Transverse colon (tissue), 4 donors: ENCODE results near the gene LZTFL1. TPM values are rescaled to one million over a fixed set of nuclear protein-coding genes. Genes with fewer than 3 reads are reported as not detected.

Experiments used
- DNase-seq: peaks from one replicate; pipeline ENCODE4 v3.0.0-alpha.2; 2019
- H3K27ac ChIP-seq, 4 donors: fragments of 200-600 bp; sonication (generic); 2 replicates each; pipeline ENCODE4 v1.5.1; 2016 to 2018; ENCODE audit warnings: inconsistent platforms in 4 of 4
- H3K27me3 ChIP-seq: fragments of 200-600 bp; sonication (generic); 2 replicates; pipeline ENCODE4 v1.5.1; 2017; ENCODE audit warnings: inconsistent platforms
- H3K36me3 ChIP-seq, 4 donors: fragments of 200-600 bp; sonication (generic); 2 replicates each; pipeline ENCODE4 v1.5.1; 2017 to 2019; ENCODE audit warnings: inconsistent platforms in 4 of 4
- H3K4me1 ChIP-seq, 4 donors: fragments of 200-600 bp; sonication (generic); 2 replicates each; pipeline ENCODE4 v1.5.1; 2017 to 2020; ENCODE audit warnings: inconsistent platforms in 4 of 4
- H3K4me3 ChIP-seq, 4 donors: fragments of 200-600 bp; sonication (generic); 1 replicate in 1 of 4; 2 replicates in 3 of 4; pipeline versions ENCODE4 v1.5.1 to v1.6.1; 2017 to 2019; ENCODE audit warnings: inconsistent platforms in 4 of 4
- H3K9me3 ChIP-seq, 2 donors: fragments of 200-600 bp; sonication (generic); 2 replicates each; pipeline ENCODE4 v1.5.1; 2017 to 2019; ENCODE audit warnings: inconsistent platforms in 2 of 2
- CTCF ChIP-seq, 5 experiments: fragments of 200-600 bp in 3 of 5; fragments of 450-650 bp in 2 of 5; sonication (generic) in 3 of 5; IDR thresholded peaks; 1 replicate in 2 of 5; 2 replicates in 3 of 5; pipeline ENCODE4 v1.5.1; 2016 to 2017; ENCODE audit warnings: antibody characterized with exemption in 5 of 5, inconsistent platforms in 3 of 5, mild to moderate bottlenecking in 2 of 5, moderate library complexity in 1 of 5
- EP300 ChIP-seq: sonication (generic); formaldehyde crosslinking; IDR thresholded peaks from one replicate; pipeline ENCODE4 v1.6.1; 2017; ENCODE audit warnings: antibody characterized with exemption, low read depth
- POLR2A ChIP-seq: fragments of 450-650 bp; IDR thresholded peaks from one replicate; pipeline ENCODE4 v1.6.1; 2016; ENCODE audit warnings: antibody characterized with exemption, mild to moderate bottlenecking, moderate library complexity
- POLR2AphosphoS5 ChIP-seq, 3 donors: sonication (generic); formaldehyde crosslinking; IDR thresholded peaks; one replicate each; pipeline ENCODE4 v1.6.1; 2016; ENCODE audit warnings: antibody characterized with exemption in 3 of 3
- WGBS, 2 donors: methylation state at CpG; one replicate each; pipeline ENCODE4 v1.1.5; 2018; ENCODE audit warnings: low coverage in 1 of 2; 5-methylcytosine and 5-hydroxymethylcytosine counted together
- in situ Hi-C, 4 donors: fragments of 200-750 bp; cut with MboI; loops; one replicate each; pipeline versions ENCODE4 v1.15.0 to v1.15.1; 2017; ENCODE audit warnings: low sequenced_read_pairs in 3 of 4, low pct_ligation_motif_present in 1 of 4, low pct_unique_long_range_greater_than_20kb in 1 of 4
- intact Hi-C: fragments of 100-400 bp; cut with DNase I; formaldehyde crosslinking; loops from one replicate; pipeline ENCODE4 v1.15.1; 2023; ENCODE audit warnings: low total_unique reads
- total RNA-seq, 4 donors: library from RNA; depleted of rRNA; stranded (reverse); fragments of >200 nt; gene quantifications; one replicate each; pipeline ENCODE4 v1.1.0, GENCODE V29; 2016

Gene LZTFL1
- total RNA-seq, 4 donors from 2014 or later, result 3.7 to 10.3 (median 7.8) TPM

- TF ChIP-seq CTCF (IDR thresholded peaks at IDR 0.05) (no peak), POLR2A (no peak), POLR2AphosphoS5 (IDR thresholded peaks at IDR 0.05) (no peak), EP300 (no peak)
- intact Hi-C loops, result no loop called here
- no peaks in the 10 kb centered on the region for H3K27me3 ChIP-seq
- peaks cover 0 to 3% (median 0%) of the 10 kb centered on the region in 4 donors for H3K4me1 ChIP-seq
- no peak for DNase-seq
- H3K4me3 ChIP-seq, result no peak overlapping the region
- in situ Hi-C loops, result no loop called here
- 92% methylated on average over 5 of the region's 5 CpGs; no CpG with 5 or more reads in 1 of the 2 donors for WGBS, 2 donors
- H3K36me3 ChIP-seq, result no peaks in the 10 kb centered on the region
- no peak overlapping the region for H3K27ac ChIP-seq
- no peaks in the 10 kb centered on the region for H3K9me3 ChIP-seq
Observed at GRCh38 chr3:45781271-45781670, 60.6 kb downstream of the LZTFL1 start.

GRCh38 chr3:45779746-45780735, 61.9 kb downstream of the LZTFL1 start:
- no peak overlapping the region for H3K4me3 ChIP-seq
- 84% methylated on average over 35 of the region's 35 CpGs; no CpG with 5 or more reads in 1 of the 2 donors for WGBS, 2 donors
- no peak overlapping the region for H3K27ac ChIP-seq
- no peak for DNase-seq
- H3K9me3 ChIP-seq, result no peaks in the 10 kb centered on the region
- peaks cover 0 to 9% (median 0%) of the 10 kb centered on the region in 4 donors for H3K4me1 ChIP-seq
- in situ Hi-C loops (no loop called here), intact Hi-C loops (no loop called here)
- TF ChIP-seq POLR2A, result no peak
- TF ChIP-seq POLR2AphosphoS5 (IDR thresholded peaks at IDR 0.05), result no peak
- TF ChIP-seq EP300, result no peak
- TF ChIP-seq CTCF (IDR thresholded peaks at IDR 0.05), result no peak
- H3K36me3 ChIP-seq, result no peaks in the 10 kb centered on the region
- H3K27me3 ChIP-seq, result no peaks in the 10 kb centered on the region

DNA sequence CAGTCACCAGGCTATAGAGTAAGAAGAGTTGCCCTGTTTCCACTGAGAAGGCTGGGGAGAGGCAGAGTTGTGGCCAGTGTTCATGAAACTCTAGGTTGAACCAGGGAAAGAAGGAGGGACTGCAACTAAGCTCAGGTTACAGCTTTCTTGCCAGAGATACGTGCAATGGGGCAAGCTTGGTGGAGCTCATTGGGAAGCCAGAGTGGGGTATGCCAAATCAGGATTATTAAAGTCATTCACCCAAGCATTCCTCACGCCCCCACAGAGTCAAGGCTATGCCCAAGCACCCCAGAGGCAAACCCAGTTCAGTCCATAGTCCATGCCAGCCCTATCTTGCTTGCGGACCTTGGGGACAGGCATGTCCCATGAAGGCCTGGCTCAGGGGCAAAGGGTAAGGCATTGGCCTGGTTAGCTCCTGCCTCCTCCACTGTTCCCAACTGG, 63.1 kb downstream of the LZTFL1 start:
- in situ Hi-C loops, result no loop called here
- TF ChIP-seq POLR2A (no peak), EP300 (no peak), CTCF (IDR thresholded peaks at IDR 0.05) (no peak), POLR2AphosphoS5 (IDR thresholded peaks at IDR 0.05) (no peak)
- Histone ChIP-seq H3K4me3 (no peak overlapping the region), H3K27me3 (no peaks in the 10 kb centered on the region), H3K27ac (no peak overlapping the region), H3K9me3 (no peaks in the 10 kb centered on the region), H3K4me1 (peaks cover 0 to 21% (median 4%) of the 10 kb centered on the region in 4 donors), H3K36me3 (no peaks in the 10 kb centered on the region)
- WGBS, 2 donors, result 80% methylated on average over 3 of the region's 3 CpGs; no CpG with 5 or more reads in 1 of the 2 donors
- intact Hi-C loops, result no loop called here
- DNase-seq, result no peak

- H3K27me3 ChIP-seq, result no peaks in the 10 kb centered on the region
Observed at GRCh38 chr3:45777746-45778386, 64.1 kb downstream of the LZTFL1 start.

More at GRCh38 chr3:45777746-45778386, 64.1 kb downstream of the LZTFL1 start:
- WGBS, 2 donors, result 88 to 100% methylated on average over 1 to 11 of the region's 11 CpGs
- Histone ChIP-seq H3K4me1 (peaks cover 5 to 29% (median 7%) of the 10 kb centered on the region in 4 donors), H3K36me3 (no peaks in the 10 kb centered on the region), H3K9me3 (no peaks in the 10 kb centered on the region), H3K4me3 (no peak overlapping the region), H3K27ac (no peak overlapping the region)
- intact Hi-C loops (no loop called here), in situ Hi-C loops (no loop called here)
- DNase-seq, result no peak
- no peak for TF ChIP-seq POLR2A
- no peak for TF ChIP-seq EP300
- TF ChIP-seq POLR2AphosphoS5 (IDR thresholded peaks at IDR 0.05), result no peak
- no peak for TF ChIP-seq CTCF (IDR thresholded peaks at IDR 0.05)
